Tibial nerve (tissue), 4 donors: ENCODE data around the gene SEPHS1. TPM values are rescaled to one million over a fixed set of nuclear protein-coding genes. Genes with fewer than 3 reads are reported as not detected.

Experiments used
- DNase-seq, 2 donors: peaks; one replicate each; pipeline ENCODE4 v3.0.0-alpha.2; 2019; ENCODE audit warnings: low spot score in 2 of 2
- H3K27ac ChIP-seq, 4 donors: fragments of 200-600 bp; sonication (generic) in 3 of 4; one replicate each; pipeline ENCODE4 v1.5.1; 2017 to 2019; ENCODE audit warnings: mild to moderate bottlenecking in 1 of 4
- H3K27me3 ChIP-seq, 2 donors: fragments of 200-600 bp; sonication (generic) in 1 of 2; one replicate each; pipeline versions ENCODE4 v1.5.1 to v1.6.0; 2017 to 2019
- H3K36me3 ChIP-seq, 3 donors: fragments of 200-600 bp; sonication (generic); one replicate each; pipeline ENCODE4 v1.5.1; 2018 to 2019
- H3K4me1 ChIP-seq, 4 donors: fragments of 200-600 bp; sonication (generic) in 3 of 4; one replicate each; pipeline ENCODE4 v1.5.1; 2017 to 2019
- H3K4me3 ChIP-seq, 4 donors: fragments of 200-600 bp; sonication (generic) in 3 of 4; one replicate each; pipeline ENCODE4 v1.5.1; 2017 to 2019; ENCODE audit warnings: mild to moderate bottlenecking in 1 of 4, moderate library complexity in 1 of 4
- H3K9me3 ChIP-seq, 4 donors: fragments of 200-600 bp; sonication (generic) in 3 of 4; one replicate each; pipeline ENCODE4 v1.5.1; 2017 to 2019
- CTCF ChIP-seq, 5 experiments: fragments of 200-600 bp in 3 of 5; fragments of 450-650 bp in 2 of 5; sonication (generic) in 3 of 5; IDR thresholded peaks; one replicate each; pipeline ENCODE4 v1.5.1; 2016 to 2019; ENCODE audit warnings: antibody characterized with exemption in 5 of 5, mild to moderate bottlenecking in 3 of 5, moderate library complexity in 2 of 5
- EP300 ChIP-seq, 2 donors: sonication (generic); formaldehyde crosslinking; IDR thresholded peaks; one replicate each; pipeline ENCODE4 v1.6.1; 2017; ENCODE audit warnings: antibody characterized with exemption in 2 of 2, mild to moderate bottlenecking in 1 of 2
- POLR2A ChIP-seq, 2 donors: fragments of 450-650 bp; IDR thresholded peaks; one replicate each; pipeline ENCODE4 v1.6.1; 2017; ENCODE audit warnings: antibody characterized with exemption in 2 of 2, mild to moderate bottlenecking in 2 of 2, moderate library complexity in 2 of 2
- WGBS, 2 donors: methylation state at CpG; one replicate each; pipeline ENCODE4 v1.1.5; 2018; 5-methylcytosine and 5-hydroxymethylcytosine counted together
- total RNA-seq, 4 donors: library from RNA; depleted of rRNA; stranded (reverse); fragments of >200 nt; gene quantifications; one replicate each; pipeline ENCODE4 v1.1.0, GENCODE V29; 2016

Gene SEPHS1
- total RNA-seq, 4 donors from 2014 or later: 18.0 to 28.4 (median 23.9) TPM

DNA sequence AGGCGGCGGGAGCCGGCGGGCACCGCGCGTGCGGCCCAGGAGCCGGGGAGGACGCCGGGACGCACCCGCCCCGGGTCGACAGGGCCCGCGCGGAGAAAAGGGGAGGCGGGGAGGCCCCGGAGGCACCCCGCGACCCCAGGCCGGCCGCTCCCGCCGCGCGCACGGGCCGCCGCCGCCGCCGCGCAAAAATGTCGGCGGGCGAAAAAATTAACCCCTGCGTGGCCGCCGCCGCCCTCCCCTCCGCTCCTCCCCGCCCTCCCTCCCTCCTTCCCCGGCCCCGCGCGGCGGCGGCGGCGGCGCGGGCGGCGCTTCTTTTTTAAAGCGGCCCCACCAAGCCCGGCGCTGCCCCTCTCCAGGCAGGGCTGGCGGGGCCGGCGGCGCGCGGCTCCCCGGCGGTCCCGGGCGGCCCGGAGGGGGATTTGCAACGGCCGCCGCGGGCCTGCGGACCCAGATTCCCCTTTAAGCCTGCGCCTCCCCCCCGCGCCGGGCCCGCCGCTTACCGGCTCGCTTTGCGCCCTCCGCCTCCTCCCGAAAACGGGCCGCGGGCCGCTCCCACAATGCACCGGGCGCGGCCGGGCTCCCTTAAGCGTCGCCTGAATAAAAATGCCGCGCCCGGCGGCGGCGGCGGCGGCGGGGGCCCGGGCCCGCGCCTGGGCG is 465 bp downstream of the SEPHS1 start:
- peak overlapping the region in 3 of 4 donors; percentile 68 to 80 (median 70) for H3K4me3 ChIP-seq
- TF ChIP-seq EP300 (IDR thresholded peaks at IDR 0.05): no peak
- TF ChIP-seq CTCF (IDR thresholded peaks at IDR 0.05): peak in 1 of 5 experiments; percentile 18
- DNase-seq: peak; percentile 61 to 65
- 0% methylated on average over 38 of the region's 109 CpGs; no CpG with 5 or more reads in 1 of the 2 donors for WGBS, 2 donors
- peaks cover 0 to 17% of the 10 kb centered on the region in 2 donors for H3K27me3 ChIP-seq
- H3K36me3 ChIP-seq: peaks cover 0 to 8% (median 0%) of the 10 kb centered on the region in 3 donors
- no peaks in the 10 kb centered on the region for H3K9me3 ChIP-seq
- peak overlapping the region; percentile 84 to 98 (median 93) for H3K27ac ChIP-seq
- peaks cover 0 to 39% (median 10%) of the 10 kb centered on the region in 4 donors for H3K4me1 ChIP-seq

DNA sequence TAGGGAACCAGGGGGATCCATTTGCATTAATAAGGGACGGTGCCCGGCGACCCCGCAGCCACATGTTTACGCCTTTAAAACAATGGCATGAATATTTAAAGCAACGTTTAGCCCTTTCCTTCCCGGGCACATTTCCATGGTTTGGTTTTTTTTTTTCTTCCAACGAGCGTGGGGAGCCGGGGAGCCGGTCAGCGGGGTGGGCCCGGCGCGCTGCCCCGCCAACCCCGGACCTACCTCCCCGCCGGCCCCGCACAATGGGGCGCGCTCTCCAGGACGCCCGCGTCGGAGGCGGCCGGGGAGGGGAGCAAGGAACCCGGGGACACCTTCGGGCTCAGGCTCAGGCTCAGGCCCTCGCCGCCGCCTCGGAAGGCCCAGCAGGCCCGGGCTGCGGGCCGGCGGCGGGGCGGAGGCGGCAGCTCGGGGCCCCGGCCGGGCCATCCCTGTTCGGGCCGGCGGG is 1.0 kb downstream of the SEPHS1 start:
- H3K4me3 ChIP-seq: peak overlapping the region; percentile 68 to 81 (median 75)
- peaks cover 0 to 39% (median 10%) of the 10 kb centered on the region in 4 donors for H3K4me1 ChIP-seq
- WGBS, 2 donors: 1% methylated on average over 22 to 30 of the region's 47 CpGs
- TF ChIP-seq CTCF (IDR thresholded peaks at IDR 0.05) (no peak), EP300 (IDR thresholded peaks at IDR 0.05) (no peak), POLR2A (IDR thresholded peaks at IDR 0.05) (no peak)
- H3K27me3 ChIP-seq: peaks cover 0 to 11% of the 10 kb centered on the region in 2 donors
- no peak for DNase-seq
- peaks cover 0 to 14% (median 0%) of the 10 kb centered on the region in 3 donors for H3K36me3 ChIP-seq
- H3K27ac ChIP-seq: peak overlapping the region; percentile 93 to 98 (median 95)
- H3K9me3 ChIP-seq: no peaks in the 10 kb centered on the region

DNA sequence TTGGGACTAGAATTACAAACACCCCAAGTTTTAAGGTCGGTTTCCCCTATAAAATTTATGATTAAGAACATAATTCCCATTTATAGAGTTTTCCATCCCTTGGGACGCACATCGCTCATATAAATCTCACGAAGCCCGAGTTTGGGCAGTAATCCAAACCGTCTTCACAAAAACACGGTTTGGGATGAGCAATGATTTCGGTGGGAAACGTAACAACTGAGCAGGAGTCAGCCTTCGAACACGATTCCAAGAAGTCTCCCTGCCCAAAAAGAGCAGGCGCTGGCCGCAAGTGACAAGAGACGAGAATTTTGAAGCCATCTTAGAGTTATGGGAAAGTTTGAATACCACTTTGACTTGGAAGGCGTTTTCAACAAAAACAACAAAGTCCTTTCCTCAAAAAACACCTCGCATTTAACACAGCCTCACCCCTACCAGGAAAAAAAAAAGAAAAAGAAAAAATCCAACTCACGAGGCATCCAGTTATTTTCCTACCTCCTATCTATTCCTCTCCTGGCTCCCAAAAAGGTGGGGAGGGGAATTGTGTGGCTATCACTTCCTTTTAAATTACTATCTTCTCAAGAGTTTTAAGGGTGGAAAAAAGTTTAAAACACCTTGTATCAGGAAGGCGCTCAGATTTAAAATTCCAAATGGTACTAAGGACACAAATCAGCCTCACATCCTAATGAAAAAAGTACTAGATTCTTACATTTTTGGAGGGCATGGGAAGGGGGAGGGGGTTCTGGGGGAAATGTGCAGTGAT is 1.6 kb downstream of the SEPHS1 start:
- Histone ChIP-seq H3K36me3 (peaks cover 0 to 15% (median 0%) of the 10 kb centered on the region in 3 donors), H3K27me3 (peaks cover 0 to 5% of the 10 kb centered on the region in 2 donors), H3K9me3 (no peaks in the 10 kb centered on the region), H3K4me3 (peak overlapping the region; percentile 68 to 81 (median 75)), H3K4me1 (peaks cover 0 to 39% (median 10%) of the 10 kb centered on the region in 4 donors), H3K27ac (peak overlapping the region; percentile 93 to 98 (median 95))
- 9 to 10% methylated on average over 18 of the region's 18 CpGs for WGBS, 2 donors
- TF ChIP-seq EP300 (IDR thresholded peaks at IDR 0.05): peak in 1 of 2 donors; percentile 14
- TF ChIP-seq CTCF (IDR thresholded peaks at IDR 0.05): no peak
- TF ChIP-seq POLR2A (IDR thresholded peaks at IDR 0.05): no peak
- peak in 1 of 2 donors; percentile 48 for DNase-seq

- no peak for DNase-seq
Observed at GRCh38 chr10:13340626-13341376, 7.3 kb downstream of the SEPHS1 start.

More at GRCh38 chr10:13340626-13341376, 7.3 kb downstream of the SEPHS1 start:
- no peaks in the 10 kb centered on the region for H3K9me3 ChIP-seq
- H3K27me3 ChIP-seq: no peaks in the 10 kb centered on the region
- H3K4me1 ChIP-seq: peaks cover 0 to 35% (median 2%) of the 10 kb centered on the region in 4 donors
- 82 to 84% methylated on average over 12 of the region's 12 CpGs for WGBS, 2 donors
- peaks cover 0 to 40% (median 0%) of the 10 kb centered on the region in 3 donors for H3K36me3 ChIP-seq
- H3K4me3 ChIP-seq: no peak overlapping the region
- no peak overlapping the region for H3K27ac ChIP-seq
- TF ChIP-seq POLR2A (IDR thresholded peaks at IDR 0.05): no peak
- no peak for TF ChIP-seq EP300 (IDR thresholded peaks at IDR 0.05)
- no peak for TF ChIP-seq CTCF (IDR thresholded peaks at IDR 0.05)
